AG04450 (cell line): ENCODE results near the gene ZFYVE27. TPM values are rescaled to one million over a fixed set of nuclear protein-coding genes. Genes with fewer than 3 reads are reported as not detected.

Source experiments
- CTCF ChIA-PET: fragments of 300-600, 350-600 bp; formaldehyde crosslinking; extraction: SDS; loops from one replicate; lab custom pipeline; 2022; ENCODE audit warnings: antibody characterized with exemption, inconsistent platforms; lab: Charles Lee
- POLR2A ChIA-PET: fragments of 350-600 bp; formaldehyde crosslinking; extraction: SDS; loops from one replicate; lab custom pipeline; 2021; ENCODE audit warnings: antibody characterized with exemption, inconsistent platforms; lab: Yijun Ruan, JAX
- DNase-seq: peaks from one replicate; pipeline ENCODE4 v3.0.0-alpha.2; 2011; ENCODE audit warnings: low read depth, low spot score
- H3K27ac ChIP-seq: one replicate; pipeline ENCODE4 v1.5.1; 2012; ENCODE audit warnings: low read depth, low read length, control low read depth
- H3K27me3 ChIP-seq: one replicate; pipeline ENCODE4 v1.6.0; 2012; ENCODE audit warnings: low read length; ENCODE audit not compliant: control insufficient read depth, insufficient read depth
- H3K4me3 ChIP-seq: 2 replicates; pipeline ENCODE4 v1.5.1; 2011; ENCODE audit warnings: mild to moderate bottlenecking, low read depth, low read length, control low read depth
- H3K9me3 ChIP-seq: 2 replicates; pipeline ENCODE4 v1.5.1; 2012; ENCODE audit warnings: low read length; ENCODE audit not compliant: control insufficient read depth, insufficient read depth
- polyA plus RNA-seq: library from polyadenylated mRNA; depleted of rRNA; stranded (reverse); fragments of >200 nt; gene quantifications from 2 replicates; pipeline ENCODE4 v1.2.3, GENCODE V29; 2011
- TF ChIP-seq, protein P1 (sequence below): IDR thresholded peaks from 2 replicates; pipeline ENCODE4 v1.5.1; 2011; ENCODE audit warnings: low read depth, low read length, control low read depth, inconsistent platforms

Gene ZFYVE27
- polyA plus RNA-seq, 1 experiment, result 11.1 TPM

DNA sequence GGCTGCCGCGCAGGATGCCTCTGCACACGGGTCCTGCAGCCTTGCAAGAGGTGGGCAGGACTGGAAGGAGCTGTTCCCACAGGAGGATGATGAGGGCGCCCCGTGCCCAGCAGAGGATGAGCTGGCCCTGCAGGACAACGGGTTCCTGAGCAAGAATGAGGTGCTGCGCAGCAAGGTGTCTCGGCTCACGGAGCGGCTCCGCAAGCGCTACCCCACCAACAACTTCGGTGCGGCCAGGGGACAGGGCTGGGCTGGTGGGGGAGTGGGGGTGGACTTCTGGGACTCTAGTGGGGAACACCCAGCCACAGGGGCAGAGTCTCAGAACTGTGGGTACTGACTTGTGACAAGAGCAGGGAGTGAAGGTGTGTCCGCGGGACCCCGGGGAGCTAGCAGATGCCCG lies 16.0 kb downstream of the ZFYVE27 start:
- TF ChIP-seq, protein P1, sequence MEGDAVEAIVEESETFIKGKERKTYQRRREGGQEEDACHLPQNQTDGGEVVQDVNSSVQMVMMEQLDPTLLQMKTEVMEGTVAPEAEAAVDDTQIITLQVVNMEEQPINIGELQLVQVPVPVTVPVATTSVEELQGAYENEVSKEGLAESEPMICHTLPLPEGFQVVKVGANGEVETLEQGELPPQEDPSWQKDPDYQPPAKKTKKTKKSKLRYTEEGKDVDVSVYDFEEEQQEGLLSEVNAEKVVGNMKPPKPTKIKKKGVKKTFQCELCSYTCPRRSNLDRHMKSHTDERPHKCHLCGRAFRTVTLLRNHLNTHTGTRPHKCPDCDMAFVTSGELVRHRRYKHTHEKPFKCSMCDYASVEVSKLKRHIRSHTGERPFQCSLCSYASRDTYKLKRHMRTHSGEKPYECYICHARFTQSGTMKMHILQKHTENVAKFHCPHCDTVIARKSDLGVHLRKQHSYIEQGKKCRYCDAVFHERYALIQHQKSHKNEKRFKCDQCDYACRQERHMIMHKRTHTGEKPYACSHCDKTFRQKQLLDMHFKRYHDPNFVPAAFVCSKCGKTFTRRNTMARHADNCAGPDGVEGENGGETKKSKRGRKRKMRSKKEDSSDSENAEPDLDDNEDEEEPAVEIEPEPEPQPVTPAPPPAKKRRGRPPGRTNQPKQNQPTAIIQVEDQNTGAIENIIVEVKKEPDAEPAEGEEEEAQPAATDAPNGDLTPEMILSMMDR, result no peak
- POLR2A ChIA-PET, result no interaction called here
- DNase-seq, result no peak
- CTCF ChIA-PET, result no interaction called here
- H3K4me3 ChIP-seq, result no peak overlapping the region
- H3K27ac ChIP-seq, result no peak overlapping the region
- H3K27me3 ChIP-seq, result no peaks in the 10 kb centered on the region
- H3K9me3 ChIP-seq, result no peaks in the 10 kb centered on the region; the same call in 1 of the 2 replicates

DNA sequence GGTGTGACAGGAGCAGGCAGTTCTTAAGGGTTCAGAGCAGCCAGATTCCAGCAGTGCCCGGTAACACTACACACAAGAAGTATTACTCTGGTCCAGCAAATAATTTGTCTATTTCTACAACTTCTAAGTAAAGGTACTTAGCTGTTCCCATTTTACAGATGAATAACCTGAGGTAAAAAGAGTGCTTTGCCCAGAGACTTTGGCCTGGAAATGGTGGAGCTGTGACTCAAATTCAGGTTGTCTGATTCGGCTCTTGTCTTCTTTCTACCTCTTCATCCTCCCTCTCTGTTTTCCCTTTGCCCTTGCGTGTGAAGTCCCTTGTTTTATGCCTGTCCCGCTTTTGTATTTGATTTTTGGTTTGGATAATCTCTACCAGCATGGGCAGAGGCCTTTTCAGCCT lies 17.8 kb downstream of the ZFYVE27 start:
- Histone ChIP-seq H3K9me3 (no peaks in the 10 kb centered on the region; the same call in 1 of the 2 replicates), H3K27ac (no peak overlapping the region), H3K27me3 (no peaks in the 10 kb centered on the region), H3K4me3 (no peak overlapping the region)
- DNase-seq, result no peak
- TF ChIP-seq, protein P1, result no peak
- ChIA-PET CTCF (no interaction called here), POLR2A (interaction anchor here (1.0 kb wide), 1 partner anchor 8 kb away, joined by 4 read pairs; no protein-coding TSS in a partner anchor)

DNA sequence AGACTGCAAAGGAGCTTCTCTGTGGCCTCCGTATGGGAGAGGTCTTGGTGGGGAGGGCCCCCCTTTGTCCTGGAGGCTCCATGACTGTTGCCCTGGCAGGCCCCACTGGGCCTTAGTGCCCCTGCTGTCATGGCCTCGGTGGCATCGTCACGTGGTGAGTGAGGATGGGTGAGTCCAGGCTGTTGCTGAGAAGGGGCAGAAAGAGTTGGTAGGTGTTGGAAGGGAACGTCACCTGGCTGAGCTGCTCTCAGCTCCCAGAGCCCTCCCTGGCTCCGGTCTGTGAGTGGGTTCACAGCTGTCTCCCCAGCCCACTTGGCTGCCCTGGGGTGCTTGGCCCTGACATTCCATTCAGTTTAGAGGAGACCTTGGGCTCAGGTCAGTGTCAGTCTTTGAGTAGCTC lies 18.8 kb downstream of the ZFYVE27 start:
- CTCF ChIA-PET, result interaction anchor here (0.9 kb wide), 1 partner anchor 37 kb away, joined by 3 read pairs; no protein-coding TSS in a partner anchor
- no peak overlapping the region for H3K27ac ChIP-seq

DNA sequence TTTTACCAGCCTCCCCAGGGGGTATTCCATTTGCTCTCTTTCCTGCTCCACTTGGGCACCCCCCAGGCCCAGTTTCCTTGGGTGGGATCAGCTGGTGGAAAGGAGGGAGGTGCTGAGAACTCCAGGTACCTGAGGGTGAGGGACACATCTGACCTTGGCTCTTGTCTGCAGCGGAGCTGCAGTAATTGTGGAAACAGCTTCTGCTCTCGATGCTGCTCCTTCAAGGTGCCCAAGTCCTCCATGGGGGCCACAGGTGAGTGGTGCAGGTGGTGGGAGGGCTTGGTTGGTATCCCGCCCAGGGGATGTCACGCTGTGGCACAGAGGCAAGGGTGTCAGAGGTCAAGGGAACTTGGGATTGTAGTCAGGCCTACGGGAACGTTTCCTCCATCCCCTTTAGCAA lies 20.5 kb downstream of the ZFYVE27 start:
- no peaks in the 10 kb centered on the region; the same call in 1 of the 2 replicates for H3K9me3 ChIP-seq
- CTCF ChIA-PET, result no interaction called here

More for the DNA sequence above, 18.8 kb downstream of the ZFYVE27 start:
- TF ChIP-seq, protein P1, result no peak
- DNase-seq, result no peak
- Histone ChIP-seq H3K27me3 (no peaks in the 10 kb centered on the region), H3K4me3 (no peak overlapping the region), H3K9me3 (no peaks in the 10 kb centered on the region; the same call in 1 of the 2 replicates)
- POLR2A ChIA-PET, result no interaction called here

More for the DNA sequence above, 20.5 kb downstream of the ZFYVE27 start:
- no peak for DNase-seq
- Histone ChIP-seq H3K27me3 (no peaks in the 10 kb centered on the region), H3K27ac (no peak overlapping the region), H3K4me3 (no peak overlapping the region)
- POLR2A ChIA-PET, result no interaction called here
- TF ChIP-seq, protein P1, result no peak
